CD4-positive, alpha-beta memory T cell (primary cell): ENCODE measurements around the gene REV1. TPM values are rescaled to one million over a fixed set of nuclear protein-coding genes. Genes with fewer than 3 reads are reported as not detected.

Experiments
- CTCF ChIA-PET: fragments of 350-600 bp; sonication (Branson Sonifier 250); formaldehyde crosslinking; loops from one replicate; lab custom pipeline; 2021; ENCODE audit warnings: inconsistent platforms; ENCODE audit not compliant: partially characterized antibody; lab: Charles Lee
- POLR2A ChIA-PET: fragments of 350-600 bp; sonication (Branson Sonifier 250); formaldehyde crosslinking; loops from one replicate; lab custom pipeline; 2021; ENCODE audit not compliant: partially characterized antibody; lab: Charles Lee
- DNase-seq, 5 donors: peaks; one replicate each; pipeline versions ENCODE4 v3.0.0 to v3.0.0-alpha.2; 2020 to 2022; ENCODE audit warnings: mixed read lengths in 1 of 5
- H3K27ac ChIP-seq: one replicate; pipeline ENCODE4 v1.7.0; 2013; ENCODE audit warnings: low read depth, low read length
- H3K27me3 ChIP-seq: 2 replicates; pipeline ENCODE4 v1.7.0; 2013; ENCODE audit warnings: mild to moderate bottlenecking, low read length, moderate library complexity; ENCODE audit not compliant: insufficient read depth
- H3K36me3 ChIP-seq: 2 replicates; pipeline ENCODE4 v1.7.0; 2013; ENCODE audit warnings: mild to moderate bottlenecking, low read length, moderate library complexity; ENCODE audit not compliant: insufficient read depth
- H3K4me1 ChIP-seq: 2 replicates; pipeline ENCODE4 v1.7.0; 2013; ENCODE audit warnings: mild to moderate bottlenecking, low read length, moderate library complexity; ENCODE audit not compliant: insufficient read depth
- H3K4me3 ChIP-seq, 2 donors: one replicate each; pipeline ENCODE4 v1.7.0; 2013; ENCODE audit warnings: low read length in 2 of 2, mild to moderate bottlenecking in 1 of 2
- H3K9me3 ChIP-seq, 2 donors: one replicate each; pipeline ENCODE4 v1.7.0; 2013; ENCODE audit warnings: low read length in 2 of 2, control low read depth in 1 of 2; ENCODE audit not compliant: control insufficient read depth in 1 of 2
- H3K27ac Mint-ChIP-seq, 7 donors: one replicate each; pipeline ENCODE4 v1.8.0; 2020 to 2021; ENCODE audit warnings: mixed read lengths in 7 of 7, mild to moderate bottlenecking in 6 of 7, inconsistent platforms in 3 of 7, moderate library complexity in 3 of 7
- H3K27me3 Mint-ChIP-seq, 2 donors: one replicate each; pipeline ENCODE4 v1.8.0; 2020 to 2021; ENCODE audit warnings: mixed read lengths in 2 of 2
- H3K36me3 Mint-ChIP-seq, 2 donors: one replicate each; pipeline ENCODE4 v1.8.0; 2020 to 2021; ENCODE audit warnings: mixed read lengths in 2 of 2, inconsistent platforms in 1 of 2, mild to moderate bottlenecking in 1 of 2
- H3K4me1 Mint-ChIP-seq, 4 donors: one replicate each; pipeline ENCODE4 v1.8.0; 2020 to 2021; ENCODE audit warnings: mixed read lengths in 4 of 4, mild to moderate bottlenecking in 1 of 4
- H3K4me3 Mint-ChIP-seq, 8 donors: one replicate each; pipeline ENCODE4 v1.8.0; 2020 to 2021; ENCODE audit warnings: mixed read lengths in 8 of 8, mild to moderate bottlenecking in 7 of 8, moderate library complexity in 6 of 8, inconsistent platforms in 3 of 8
- H3K9me3 Mint-ChIP-seq, 8 donors: one replicate each; pipeline ENCODE4 v1.8.0; 2020 to 2021; ENCODE audit warnings: mixed read lengths in 8 of 8, mild to moderate bottlenecking in 5 of 8, inconsistent platforms in 3 of 8, moderate library complexity in 1 of 8
- intact Hi-C: fragments of 100-400 bp; cut with micrococcal nuclease; formaldehyde crosslinking; loops from one replicate; pipeline ENCODE4 v1.15.1; 2023
- polyA plus RNA-seq, 2 donors: library from polyadenylated mRNA; unstranded; fragments of 300-500 nt; fragmentation: Illumina TruSeq; gene quantifications; one replicate each; pipeline ENCODE4 v1.2.3, GENCODE V29; 2021
- total RNA-seq, 2 experiments: library from RNA; stranded (reverse); gene quantifications; one replicate each; pipeline ENCODE4 v1.2.3, GENCODE V29; 2021

Gene REV1
- total and polyA plus RNA-seq, 4 experiments from 2014 or later = 17.0 to 62.0 (median 41.2) TPM

DNA sequence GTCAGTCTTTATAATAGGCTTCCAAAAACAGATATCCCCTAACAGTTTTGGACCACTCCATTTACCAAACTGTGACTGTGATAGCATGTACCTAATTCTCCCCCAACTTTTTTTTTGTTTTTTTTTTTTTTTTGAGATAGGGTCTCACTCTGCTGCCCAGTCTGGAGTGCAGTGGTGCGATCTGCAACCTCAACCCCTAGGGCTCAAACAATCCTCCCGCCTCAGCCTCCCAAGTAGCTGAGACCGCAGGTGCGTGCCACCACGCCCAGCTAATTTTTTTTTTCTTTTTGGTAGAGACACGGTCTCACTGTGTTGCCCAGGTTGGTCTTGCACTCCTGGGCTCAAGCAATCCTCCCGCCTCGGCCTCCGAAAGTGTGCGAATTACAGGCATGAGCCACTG, 52.9 kb downstream of the REV1 start:
- Mint-ChIP-seq H3K27ac (peak overlapping the region in 1 of 7 donors; percentile 12), H3K36me3 (peaks cover 20 to 45% of the 10 kb centered on the region in 2 donors), H3K4me3 (no peak overlapping the region), H3K27me3 (no peaks in the 10 kb centered on the region), H3K9me3 (no peaks in the 10 kb centered on the region), H3K4me1 (peaks cover 1 to 9% (median 5%) of the 10 kb centered on the region in 4 donors)
- Histone ChIP-seq H3K4me1 (no peaks in the 10 kb centered on the region), H3K27ac (no peak overlapping the region), H3K27me3 (no peaks in the 10 kb centered on the region), H3K36me3 (no peaks in the 10 kb centered on the region), H3K9me3 (no peaks in the 10 kb centered on the region), H3K4me3 (no peak overlapping the region)
- ChIA-PET CTCF (no interaction called here), POLR2A (no interaction called here)
- DNase-seq = no peak
- intact Hi-C loops = no loop called here

GRCh38 chr2:99433340-99433739, 56.5 kb downstream of the REV1 start:
- peaks cover 0 to 2% (median 0%) of the 10 kb centered on the region in 8 donors for H3K9me3 Mint-ChIP-seq
- peak overlapping the region in 3 of 7 donors; percentile 36 to 72 (median 43) for H3K27ac Mint-ChIP-seq
- H3K4me1 Mint-ChIP-seq = peaks cover 8 to 18% (median 16%) of the 10 kb centered on the region in 4 donors
- peaks cover 21 to 49% of the 10 kb centered on the region in 2 donors for H3K36me3 Mint-ChIP-seq
- H3K4me3 ChIP-seq = no peak overlapping the region
- no peaks in the 10 kb centered on the region for H3K9me3 ChIP-seq
- intact Hi-C loops = no loop called here
- H3K27me3 ChIP-seq = no peaks in the 10 kb centered on the region
- no peak overlapping the region for H3K4me3 Mint-ChIP-seq
- H3K4me1 ChIP-seq = peaks cover 7% of the 10 kb centered on the region
- H3K27ac ChIP-seq = no peak overlapping the region
- peaks cover 5% of the 10 kb centered on the region for H3K36me3 ChIP-seq
- no peak for DNase-seq
- ChIA-PET POLR2A (no interaction called here), CTCF (no interaction called here)
- no peaks in the 10 kb centered on the region for H3K27me3 Mint-ChIP-seq

DNA sequence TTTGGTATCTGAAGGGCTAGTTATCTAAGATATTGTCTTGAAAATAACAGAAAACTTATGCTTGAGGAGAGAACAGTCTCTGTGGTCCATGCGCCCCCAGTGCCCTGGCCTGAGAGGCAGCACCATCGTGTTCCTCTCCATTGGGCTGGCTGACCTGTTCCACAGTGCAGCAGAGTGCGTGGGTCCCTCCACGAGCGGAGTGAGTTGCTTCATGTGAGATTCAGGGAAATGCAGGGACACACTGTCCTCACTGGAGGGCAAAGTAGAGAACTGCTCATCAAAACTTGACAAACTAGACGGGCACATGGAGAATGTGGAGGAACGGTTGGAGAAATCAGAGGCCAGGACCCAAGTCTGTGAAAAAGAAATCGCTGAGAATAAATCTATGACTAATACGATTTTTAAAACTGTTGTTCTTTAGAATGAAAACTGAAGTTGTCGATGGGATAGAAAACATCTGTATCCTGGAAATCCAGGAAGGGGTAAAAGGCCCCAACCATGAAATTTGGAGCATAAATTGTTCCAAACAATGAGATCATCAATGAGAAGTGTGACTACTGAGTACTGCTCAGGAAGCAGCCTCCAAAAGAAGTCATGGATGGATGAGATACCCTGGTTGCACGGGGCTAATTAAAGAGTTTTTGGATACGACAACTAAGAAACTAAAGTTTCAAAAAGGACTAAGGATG, 58.1 kb downstream of the REV1 start:
- H3K27me3 Mint-ChIP-seq = no peaks in the 10 kb centered on the region
- CTCF ChIA-PET = no interaction called here
- Histone ChIP-seq H3K27me3 (no peaks in the 10 kb centered on the region), H3K27ac (no peak overlapping the region), H3K4me3 (no peak overlapping the region), H3K36me3 (peaks cover 5% of the 10 kb centered on the region), H3K4me1 (peaks cover 7% of the 10 kb centered on the region), H3K9me3 (no peaks in the 10 kb centered on the region)
- no peak for DNase-seq
- intact Hi-C loops = no loop called here
- peaks cover 8 to 22% (median 16%) of the 10 kb centered on the region in 4 donors for H3K4me1 Mint-ChIP-seq
- H3K27ac Mint-ChIP-seq = peak overlapping the region in 3 of 7 donors; percentile 0 to 75 (median 61)
- peaks cover 0 to 2% (median 0%) of the 10 kb centered on the region in 8 donors for H3K9me3 Mint-ChIP-seq
- POLR2A ChIA-PET = no interaction called here
- peaks cover 25 to 54% of the 10 kb centered on the region in 2 donors for H3K36me3 Mint-ChIP-seq
- H3K4me3 Mint-ChIP-seq = no peak overlapping the region

- H3K4me1 ChIP-seq = peaks cover 7% of the 10 kb centered on the region
- no peaks in the 10 kb centered on the region for H3K9me3 ChIP-seq
- H3K27me3 Mint-ChIP-seq = no peaks in the 10 kb centered on the region
- H3K4me3 Mint-ChIP-seq = no peak overlapping the region
- no peaks in the 10 kb centered on the region for H3K27me3 ChIP-seq
- H3K9me3 Mint-ChIP-seq = peaks cover 0 to 2% (median 0%) of the 10 kb centered on the region in 8 donors
- H3K4me1 Mint-ChIP-seq = peaks cover 8 to 22% (median 16%) of the 10 kb centered on the region in 4 donors
- intact Hi-C loops = no loop called here
- H3K27ac ChIP-seq = no peak overlapping the region
- peak overlapping the region in 6 of 7 donors; percentile 11 to 62 (median 24) for H3K27ac Mint-ChIP-seq
- ChIA-PET CTCF (interaction anchor here (1.7 kb wide), 1 partner anchor 59 kb away, joined by 3 read pairs; the partner anchor contains the start of gene REV1), POLR2A (interaction anchor here (0.7 kb wide), 1 partner anchor 13 kb away, joined by 3 read pairs; no protein-coding TSS in a partner anchor)
- H3K36me3 ChIP-seq = peaks cover 5% of the 10 kb centered on the region
- H3K4me3 ChIP-seq = no peak overlapping the region
- DNase-seq = no peak
- peaks cover 28 to 54% of the 10 kb centered on the region in 2 donors for H3K36me3 Mint-ChIP-seq
These were observed 59.1 kb downstream of the REV1 start for GRCh38 chr2:99430614-99431291.

GRCh38 chr2:99425022-99425421, 64.8 kb downstream of the REV1 start:
- Histone ChIP-seq H3K4me3 (no peak overlapping the region), H3K27me3 (no peaks in the 10 kb centered on the region), H3K36me3 (peaks cover 32% of the 10 kb centered on the region), H3K9me3 (no peaks in the 10 kb centered on the region), H3K27ac (no peak overlapping the region), H3K4me1 (no peaks in the 10 kb centered on the region)
- ChIA-PET POLR2A (no interaction called here), CTCF (no interaction called here)
- intact Hi-C loops = loop anchor here (5.0 kb wide), 1 partner anchor 67 kb away; the partner anchor contains the start of gene REV1
- Mint-ChIP-seq H3K4me1 (peaks cover 0 to 4% (median 0%) of the 10 kb centered on the region in 4 donors), H3K36me3 (peaks cover 31 to 73% of the 10 kb centered on the region in 2 donors), H3K9me3 (no peaks in the 10 kb centered on the region), H3K27ac (no peak overlapping the region), H3K4me3 (no peak overlapping the region), H3K27me3 (no peaks in the 10 kb centered on the region)
- DNase-seq = no peak

DNA sequence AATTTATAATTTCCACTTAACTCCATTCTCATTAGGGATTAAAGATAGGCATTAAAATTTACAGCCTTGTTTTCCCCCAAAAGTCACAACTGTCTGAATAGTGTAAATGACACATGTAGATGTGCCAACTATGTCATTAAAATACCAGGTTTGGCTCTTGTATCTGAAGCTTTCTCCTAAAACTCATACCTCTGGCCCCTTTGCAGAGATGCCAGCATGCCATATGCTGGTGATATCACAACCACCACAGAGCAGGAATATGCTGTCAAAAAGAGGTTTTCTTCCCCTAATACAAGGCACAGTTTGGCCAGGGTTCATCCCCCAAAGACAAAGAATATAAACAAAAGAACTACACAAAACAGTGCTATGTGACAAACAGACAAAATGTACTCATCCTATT, 65.4 kb downstream of the REV1 start:
- Mint-ChIP-seq H3K27ac (peak overlapping the region in 1 of 7 donors; percentile 15), H3K4me3 (no peak overlapping the region), H3K36me3 (peaks cover 37 to 76% of the 10 kb centered on the region in 2 donors), H3K4me1 (peaks cover 0 to 4% (median under 1%) of the 10 kb centered on the region in 4 donors), H3K9me3 (no peaks in the 10 kb centered on the region), H3K27me3 (no peaks in the 10 kb centered on the region)
- H3K4me3 ChIP-seq = no peak overlapping the region
- H3K27me3 ChIP-seq = no peaks in the 10 kb centered on the region
- peaks cover 32% of the 10 kb centered on the region for H3K36me3 ChIP-seq
- no peak overlapping the region for H3K27ac ChIP-seq
- H3K9me3 ChIP-seq = no peaks in the 10 kb centered on the region
- ChIA-PET CTCF (no interaction called here), POLR2A (no interaction called here)
- DNase-seq = no peak
- no peaks in the 10 kb centered on the region for H3K4me1 ChIP-seq
- intact Hi-C loops = no loop called here

- H3K27ac Mint-ChIP-seq = peak overlapping the region in 2 of 7 donors; percentile 45 to 66
- H3K36me3 Mint-ChIP-seq = peaks cover 42 to 80% of the 10 kb centered on the region in 2 donors
- H3K9me3 Mint-ChIP-seq = no peaks in the 10 kb centered on the region
- ChIA-PET CTCF (no interaction called here), POLR2A (no interaction called here)
- H3K4me3 Mint-ChIP-seq = no peak overlapping the region
- Histone ChIP-seq H3K4me1 (no peaks in the 10 kb centered on the region), H3K9me3 (no peaks in the 10 kb centered on the region), H3K36me3 (peaks cover 41% of the 10 kb centered on the region), H3K27ac (no peak overlapping the region), H3K4me3 (no peak overlapping the region), H3K27me3 (no peaks in the 10 kb centered on the region)
- no peak for DNase-seq
- intact Hi-C loops = no loop called here
- H3K27me3 Mint-ChIP-seq = no peaks in the 10 kb centered on the region
- H3K4me1 Mint-ChIP-seq = peaks cover 0 to 4% (median under 1%) of the 10 kb centered on the region in 4 donors
These were observed 67.2 kb downstream of the REV1 start for GRCh38 chr2:99422599-99422998.
